ENCODE results near the gene CTSW.

GRCh38 chr11:65859812-65860277 is 19.8 kb upstream of the CTSW start:
- TF ChIP-seq CTCF (conservative IDR thresholded peaks at IDR 0.05; ENCODE audit: low read depth, low read length) (no peak), MXI1 (IDR thresholded peaks at IDR 0.05; ENCODE audit: borderline replicate concordance, low read depth, low read length) (no peak; the same call in 1 of the 2 replicates), RAD21 (IDR thresholded peaks at IDR 0.05; ENCODE audit: low read length) (no peak), BHLHE40 (IDR thresholded peaks at IDR 0.05; ENCODE audit: low read depth, low read length) (no peak), SMC3 (IDR thresholded peaks at IDR 0.05; ENCODE audit: low read depth, low read length) (no peak), USF2 (IDR thresholded peaks at IDR 0.05; ENCODE audit: low read depth, low read length) (no peak), POLR2A (IDR thresholded peaks at IDR 0.05; ENCODE audit: low read depth, low read length) (no peak; the same call in 1 of the 2 replicates), MAFK (IDR thresholded peaks at IDR 0.05; ENCODE audit: low read depth, low read length) (no peak)

Data from IMR-90 (cell line).